NT2/D1 (cell line): ENCODE data around the gene KRT38.

Source experiments
- SUZ12 ChIP-seq: IDR thresholded peaks from 2 replicates; pipeline ENCODE4 v1.6.1; 2011; ENCODE audit not compliant: insufficient read length, insufficient read depth; ENCODE audit errors: extremely low read depth
- ZNF274 ChIP-seq: IDR thresholded peaks from 2 replicates; pipeline ENCODE4 v1.6.1; 2011; ENCODE audit warnings: mild to moderate bottlenecking, low read depth, low read length

DNA sequence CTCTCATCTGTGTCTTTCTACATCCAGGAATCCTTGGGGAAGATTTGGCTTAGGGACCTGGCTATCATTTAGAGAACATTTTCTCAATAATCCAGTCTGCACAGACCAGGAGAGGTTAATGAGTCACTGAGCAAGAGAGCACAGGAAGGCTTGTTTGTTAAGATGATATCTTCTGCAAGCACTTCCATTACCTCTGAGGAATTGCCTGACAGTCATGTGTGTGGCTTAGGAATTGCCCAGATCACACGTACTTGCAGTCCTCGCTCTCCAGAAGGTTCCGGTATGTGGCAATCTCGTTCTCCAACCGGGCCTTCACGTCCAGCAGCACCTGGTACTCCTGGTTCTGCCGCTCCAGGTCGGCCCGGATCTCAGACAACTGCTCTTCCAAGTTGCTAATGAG lies 19.7 kb downstream of the KRT38 start:
- TF ChIP-seq ZNF274 (no peak), SUZ12 (no peak)
